GM23338 (cell line): Measurements from ENCODE around the gene TIMM29. TPM values are rescaled to one million over a fixed set of nuclear protein-coding genes. Genes with fewer than 3 reads are reported as not detected.

Experiments
- ATAC-seq: fragments of 200-7000 bp; cut with Tn5 transposase; 3 replicates; pipeline ENCODE4 v1.9.1; 2020
- DNase-seq: peaks from one replicate; pipeline ENCODE4 v3.0.0-alpha.2; 2015; ENCODE audit warnings: low spot score
- H2AFZ ChIP-seq: fragments of 200-600 bp; sonication (generic); 2 replicates; pipeline ENCODE4 v1.8.0; 2016; ENCODE audit warnings: antibody characterized with exemption, mild to moderate bottlenecking, moderate library complexity
- H3F3A ChIP-seq: fragments of 200-600 bp; sonication (generic); replicated peaks from 2 replicates; pipeline ENCODE4 v1.8.0; 2017; ENCODE audit warnings: antibody characterized with exemption, mixed run types, low read depth
- H3K27ac ChIP-seq: fragments of 200-600 bp; sonication (generic); 2 replicates; pipeline ENCODE4 v1.6.1; 2016; ENCODE audit warnings: low read depth
- H3K27me3 ChIP-seq: fragments of 200-600 bp; sonication (generic); 2 replicates; pipeline ENCODE4 v1.8.0; 2016; ENCODE audit warnings: mild to moderate bottlenecking, mixed run types, moderate library complexity; ENCODE audit not compliant: insufficient read depth
- H3K36me3 ChIP-seq: fragments of 200-600 bp; sonication (generic); 2 replicates; pipeline ENCODE4 v1.8.0; 2016; ENCODE audit warnings: mild to moderate bottlenecking; ENCODE audit not compliant: insufficient read depth
- H3K4me1 ChIP-seq: fragments of 200-600 bp; sonication (generic); 2 replicates; pipeline ENCODE4 v1.8.0; 2016; ENCODE audit warnings: mild to moderate bottlenecking, moderate library complexity; ENCODE audit not compliant: insufficient read depth
- H3K4me2 ChIP-seq: fragments of 200-600 bp; sonication (generic); 2 replicates; pipeline ENCODE4 v1.7.1; 2017; ENCODE audit warnings: mixed run types
- H3K4me3 ChIP-seq: fragments of 200-600 bp; sonication (generic); 2 replicates; pipeline ENCODE4 v1.6.1; 2016; ENCODE audit warnings: mixed run types
- H3K79me2 ChIP-seq: fragments of 200-600 bp; sonication (generic); replicated peaks from 2 replicates; pipeline ENCODE4 v1.8.0; 2017; ENCODE audit warnings: mild to moderate bottlenecking; ENCODE audit not compliant: insufficient read depth
- H3K9me2 ChIP-seq: fragments of 200-600 bp; sonication (generic); 2 replicates; pipeline ENCODE4 v1.8.0; 2017; ENCODE audit not compliant: insufficient read depth
- H4K20me1 ChIP-seq: fragments of 200-600 bp; sonication (generic); replicated peaks from 2 replicates; pipeline ENCODE4 v1.8.0; 2017; ENCODE audit warnings: mild to moderate bottlenecking; ENCODE audit not compliant: insufficient read depth
- H3K27ac Mint-ChIP-seq: 2 replicates; pipeline ENCODE4 v1.8.0; 2020; ENCODE audit warnings: inconsistent platforms, mild to moderate bottlenecking, moderate library complexity, mixed read lengths
- H3K27me3 Mint-ChIP-seq: 3 replicates; pipeline ENCODE4 v1.8.0; 2022; ENCODE audit warnings: low read depth, mild to moderate bottlenecking, moderate library complexity, mixed read lengths, inconsistent platforms; ENCODE audit not compliant: insufficient read depth, poor library complexity
- H3K36me3 Mint-ChIP-seq: 3 replicates; pipeline ENCODE4 v1.8.0; 2021; ENCODE audit warnings: low read depth, mild to moderate bottlenecking, inconsistent platforms, moderate library complexity, mixed read lengths
- H3K4me1 Mint-ChIP-seq: 3 replicates; pipeline ENCODE4 v1.8.0; 2020; ENCODE audit warnings: mild to moderate bottlenecking, inconsistent platforms, mixed read lengths
- H3K4me3 Mint-ChIP-seq: 3 replicates; pipeline ENCODE4 v1.8.0; 2021; ENCODE audit warnings: moderate library complexity, mild to moderate bottlenecking, inconsistent platforms, mixed read lengths
- H3K9me3 Mint-ChIP-seq: 3 replicates; pipeline ENCODE4 v1.8.0; 2020; ENCODE audit warnings: moderate library complexity, mild to moderate bottlenecking, inconsistent platforms, mixed read lengths
- ETS1 ChIP-seq: IDR thresholded peaks from 2 replicates; pipeline ENCODE4 v1.6.1; 2016; ENCODE audit warnings: antibody characterized with exemption
- EZH2 ChIP-seq: fragments of 200-600 bp; sonication (generic); IDR thresholded peaks from one replicate; pipeline ENCODE4 v1.8.0; 2017; ENCODE audit warnings: antibody characterized with exemption, mild to moderate bottlenecking, low read depth; ENCODE audit not compliant: unreplicated experiment
- EZH2phosphoT487 ChIP-seq: fragments of 200-600 bp; sonication (generic); IDR thresholded peaks from one replicate; pipeline ENCODE4 v1.8.1; 2018; ENCODE audit warnings: antibody characterized with exemption; ENCODE audit not compliant: unreplicated experiment
- POLR2AphosphoS5 ChIP-seq: IDR thresholded peaks from 2 replicates; pipeline ENCODE4 v1.6.1; 2016; ENCODE audit warnings: antibody characterized with exemption, low read depth
- STAT1 ChIP-seq: IDR thresholded peaks from one replicate; pipeline ENCODE4 v1.6.1; 2016; ENCODE audit warnings: antibody characterized with exemption; ENCODE audit not compliant: unreplicated experiment
- ZNF114 ChIP-seq: fragments of 250-450 bp; sonication (Bioruptor Pico); IDR thresholded peaks from 2 replicates; pipeline ENCODE4 v1.5.0; 2020; ENCODE audit warnings: mild to moderate bottlenecking, moderate library complexity
- ZNF462 ChIP-seq: fragments of 250-450 bp; sonication (Bioruptor Pico); IDR thresholded peaks from 2 replicates; pipeline ENCODE4 v1.5.0; 2020; ENCODE audit warnings: mild to moderate bottlenecking, moderate library complexity
- polyA plus RNA-seq: library from polyadenylated mRNA; unstranded; fragments of >200 nt; fragmentation: Nextera tagmentation; extraction: Ambion mirVana; gene quantifications from 2 replicates; pipeline ENCODE4 v1.2.1, GENCODE V29; 2016
- total RNA-seq: library from RNA; depleted of rRNA; stranded (reverse); fragments of >200 nt; shearing (Covaris generic); gene quantifications from 2 replicates; pipeline ENCODE4 v1.2.3, GENCODE V29; 2014
- TF ChIP-seq, protein P1 (sequence below): IDR thresholded peaks from one replicate; pipeline ENCODE4 v1.6.1; 2018; ENCODE audit warnings: antibody characterized with exemption; ENCODE audit not compliant: unreplicated experiment

TIMM29 gene
- total and polyA plus RNA-seq, 2 experiments from 2014 or later, result 24.1 to 60.7 TPM

GRCh38 chr19:10907925-10908324 lies 20.7 kb upstream of the TIMM29 start:
- H3K27ac ChIP-seq, result no peak overlapping the region
- H3K79me2 ChIP-seq, result peaks cover 19% of the 10 kb centered on the region
- peaks cover 5% of the 10 kb centered on the region for H3K36me3 ChIP-seq
- no peaks in the 10 kb centered on the region for H3K4me1 ChIP-seq
- 0 out of 2 replicates have a peak, but pooled peaks cover 14% of the 10 kb centered on the region for H3F3A ChIP-seq
- Mint-ChIP-seq H3K36me3 (peaks cover 53% of the 10 kb centered on the region), H3K4me3 (no peak overlapping the region), H3K4me1 (no peaks in the 10 kb centered on the region), H3K27me3 (peaks cover 5% of the 10 kb centered on the region), H3K9me3 (peaks cover 3% of the 10 kb centered on the region), H3K27ac (no peak overlapping the region)
- H3K9me2 ChIP-seq, result no peaks in the 10 kb centered on the region
- ATAC-seq, result no peak
- no peaks in the 10 kb centered on the region for H3K27me3 ChIP-seq
- no peak for TF ChIP-seq ZNF462 (CRISPR knock-in tag)
- no peak for TF ChIP-seq ZNF114 (CRISPR knock-in tag)
- no peak for TF ChIP-seq POLR2AphosphoS5
- no peak overlapping the region for H3K4me2 ChIP-seq
- H3K4me3 ChIP-seq, result no peak overlapping the region
- peaks cover 14% of the 10 kb centered on the region; the same call in 1 of the 2 replicates for H4K20me1 ChIP-seq
- no peak for DNase-seq
- H2AFZ ChIP-seq, result no peak overlapping the region

- Histone ChIP-seq H3K27ac (no peak overlapping the region), H3K9me2 (no peaks in the 10 kb centered on the region), H4K20me1 (peaks cover 12% of the 10 kb centered on the region; the same call in 1 of the 2 replicates), H3K36me3 (peaks cover 5% of the 10 kb centered on the region), H2AFZ (no peak overlapping the region), H3K27me3 (no peaks in the 10 kb centered on the region), H3K79me2 (peaks cover 14% of the 10 kb centered on the region), H3K4me1 (no peaks in the 10 kb centered on the region), H3F3A (0 out of 2 replicates have a peak, but pooled peaks cover 14% of the 10 kb centered on the region), H3K4me3 (no peak overlapping the region), H3K4me2 (no peak overlapping the region)
- H3K27me3 Mint-ChIP-seq, result peaks cover 7% of the 10 kb centered on the region
- no peak overlapping the region for H3K4me3 Mint-ChIP-seq
- no peaks in the 10 kb centered on the region; the same call in 2 of the 3 replicates for H3K9me3 Mint-ChIP-seq
- H3K27ac Mint-ChIP-seq, result no peak overlapping the region
- no peaks in the 10 kb centered on the region for H3K4me1 Mint-ChIP-seq
- ATAC-seq (no peak), DNase-seq (no peak)
- H3K36me3 Mint-ChIP-seq, result peaks cover 51% of the 10 kb centered on the region
- TF ChIP-seq ZNF114 (CRISPR knock-in tag) (no peak), STAT1 (no peak), ETS1 (no peak), EZH2phosphoT487 (no peak), EZH2 (no peak)
- TF ChIP-seq, protein P1, sequence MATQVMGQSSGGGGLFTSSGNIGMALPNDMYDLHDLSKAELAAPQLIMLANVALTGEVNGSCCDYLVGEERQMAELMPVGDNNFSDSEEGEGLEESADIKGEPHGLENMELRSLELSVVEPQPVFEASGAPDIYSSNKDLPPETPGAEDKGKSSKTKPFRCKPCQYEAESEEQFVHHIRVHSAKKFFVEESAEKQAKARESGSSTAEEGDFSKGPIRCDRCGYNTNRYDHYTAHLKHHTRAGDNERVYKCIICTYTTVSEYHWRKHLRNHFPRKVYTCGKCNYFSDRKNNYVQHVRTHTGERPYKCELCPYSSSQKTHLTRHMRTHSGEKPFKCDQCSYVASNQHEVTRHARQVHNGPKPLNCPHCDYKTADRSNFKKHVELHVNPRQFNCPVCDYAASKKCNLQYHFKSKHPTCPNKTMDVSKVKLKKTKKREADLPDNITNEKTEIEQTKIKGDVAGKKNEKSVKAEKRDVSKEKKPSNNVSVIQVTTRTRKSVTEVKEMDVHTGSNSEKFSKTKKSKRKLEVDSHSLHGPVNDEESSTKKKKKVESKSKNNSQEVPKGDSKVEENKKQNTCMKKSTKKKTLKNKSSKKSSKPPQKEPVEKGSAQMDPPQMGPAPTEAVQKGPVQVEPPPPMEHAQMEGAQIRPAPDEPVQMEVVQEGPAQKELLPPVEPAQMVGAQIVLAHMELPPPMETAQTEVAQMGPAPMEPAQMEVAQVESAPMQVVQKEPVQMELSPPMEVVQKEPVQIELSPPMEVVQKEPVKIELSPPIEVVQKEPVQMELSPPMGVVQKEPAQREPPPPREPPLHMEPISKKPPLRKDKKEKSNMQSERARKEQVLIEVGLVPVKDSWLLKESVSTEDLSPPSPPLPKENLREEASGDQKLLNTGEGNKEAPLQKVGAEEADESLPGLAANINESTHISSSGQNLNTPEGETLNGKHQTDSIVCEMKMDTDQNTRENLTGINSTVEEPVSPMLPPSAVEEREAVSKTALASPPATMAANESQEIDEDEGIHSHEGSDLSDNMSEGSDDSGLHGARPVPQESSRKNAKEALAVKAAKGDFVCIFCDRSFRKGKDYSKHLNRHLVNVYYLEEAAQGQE, result no peak
These were observed 20.1 kb upstream of the TIMM29 start for GRCh38 chr19:10908380-10908960.
